ENCODE results near the gene IL17RE.

Gene IL17RE

DNA sequence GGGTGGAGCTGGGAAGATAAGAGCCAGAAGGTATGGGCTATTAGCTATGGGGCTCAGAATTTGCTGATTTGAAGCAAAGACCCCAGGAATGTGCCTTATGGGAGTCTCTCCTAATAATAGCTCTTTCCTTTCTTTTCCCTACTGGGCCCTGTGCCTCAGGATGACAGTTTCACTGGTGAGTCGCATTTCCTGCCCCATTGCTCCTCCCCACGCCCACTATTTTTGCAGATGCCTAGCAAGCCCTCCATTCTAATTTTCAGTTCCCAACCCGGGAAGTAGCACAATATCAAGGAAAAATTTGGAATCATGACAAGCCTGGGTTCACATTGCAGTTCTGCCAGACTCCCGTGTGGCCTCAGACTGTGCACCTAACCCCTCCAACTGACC is 583 bp downstream of the IL17RE start:
- no peak for DNase-seq (ENCODE audit: low read depth in 2 of 2)

DNA sequence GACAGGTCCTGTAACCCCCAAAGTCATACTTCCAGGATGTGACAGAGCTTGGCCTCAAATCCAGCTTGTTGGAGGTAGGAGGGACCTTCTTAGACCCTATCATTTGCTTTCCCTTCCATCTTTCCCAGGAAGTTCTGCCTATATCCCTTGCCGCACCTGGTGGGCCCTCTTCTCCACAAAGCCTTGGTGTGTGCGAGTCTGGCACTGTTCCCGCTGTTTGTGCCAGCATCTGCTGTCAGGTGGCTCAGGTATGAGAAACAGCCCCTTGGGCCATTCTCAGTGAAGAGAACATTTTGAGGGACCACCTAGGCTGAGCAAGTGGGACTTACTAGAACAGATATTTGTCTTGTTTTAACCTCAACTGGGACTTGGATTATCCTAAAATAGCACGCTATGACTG is 1.3 kb downstream of the IL17RE start:
- DNase-seq (ENCODE audit: low read depth in 2 of 2), result no peak

DNA sequence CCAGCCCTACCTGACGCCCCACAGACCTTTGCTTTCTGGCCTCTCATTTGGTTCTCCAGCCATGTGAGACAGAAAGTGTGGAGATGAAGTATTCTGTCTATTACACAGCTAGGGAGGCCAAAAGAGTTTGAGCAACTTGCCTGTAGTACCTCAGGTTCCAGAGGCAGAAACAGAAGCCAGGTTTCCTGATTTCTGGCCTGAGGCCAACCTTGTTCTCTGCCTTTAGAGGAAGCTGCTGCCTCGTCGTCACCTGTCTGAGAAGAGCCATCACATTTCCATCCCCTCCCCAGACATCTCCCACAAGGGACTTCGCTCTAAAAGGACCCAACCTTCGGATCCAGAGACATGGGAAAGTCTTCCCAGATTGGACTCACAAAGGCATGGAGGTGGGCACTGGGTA is 3.8 kb downstream of the IL17RE start:
- DNase-seq (ENCODE audit: low read depth in 2 of 2), result no peak

DNA sequence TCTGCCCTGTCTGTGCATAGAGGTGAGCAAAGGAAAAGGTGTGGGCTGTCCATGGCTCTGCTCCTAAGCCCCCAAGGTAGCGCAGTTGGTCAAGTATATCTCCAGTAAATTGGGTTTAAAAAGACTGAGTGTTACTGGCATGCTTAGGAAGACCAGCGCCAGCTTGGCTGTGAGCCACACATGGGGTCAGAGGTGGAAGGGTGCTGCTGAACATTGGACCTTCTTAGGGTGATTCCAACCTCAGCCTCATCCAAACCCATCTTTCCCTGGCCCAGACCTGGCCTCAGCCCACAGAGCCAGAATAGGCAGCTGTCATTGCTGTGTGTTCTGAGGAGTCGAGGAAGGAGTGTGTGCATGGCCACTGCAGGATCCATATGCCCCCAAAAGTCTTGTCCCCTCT is 5.6 kb downstream of the IL17RE start:
- no peak for DNase-seq (ENCODE audit: low read depth in 2 of 2)

- DNase-seq (ENCODE audit: low read depth in 2 of 2), result no peak
Observed at GRCh38 chr3:9909221-9910013, 6.8 kb downstream of the IL17RE start.

DNA sequence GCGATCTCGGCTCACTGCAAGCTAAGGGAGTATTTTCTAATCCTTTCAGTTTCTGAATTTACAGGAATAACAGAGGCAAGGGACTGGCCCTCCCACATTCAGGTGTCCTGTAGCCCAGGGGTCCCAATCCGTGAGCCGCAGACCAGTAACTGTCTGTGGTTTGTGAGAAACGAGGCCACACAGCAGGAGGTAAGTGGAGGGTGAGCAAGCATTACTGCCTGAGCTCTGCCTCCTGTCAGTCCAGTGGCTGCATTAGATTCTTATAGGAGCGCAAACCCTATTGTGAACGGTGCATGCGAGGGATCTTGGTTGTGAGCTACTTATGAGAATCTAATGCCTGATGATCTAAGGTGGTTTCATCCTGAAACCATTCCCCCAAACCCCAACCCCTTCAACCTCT is 9.2 kb downstream of the IL17RE start:
- no peak for DNase-seq (ENCODE audit: low read depth in 2 of 2)

DNA sequence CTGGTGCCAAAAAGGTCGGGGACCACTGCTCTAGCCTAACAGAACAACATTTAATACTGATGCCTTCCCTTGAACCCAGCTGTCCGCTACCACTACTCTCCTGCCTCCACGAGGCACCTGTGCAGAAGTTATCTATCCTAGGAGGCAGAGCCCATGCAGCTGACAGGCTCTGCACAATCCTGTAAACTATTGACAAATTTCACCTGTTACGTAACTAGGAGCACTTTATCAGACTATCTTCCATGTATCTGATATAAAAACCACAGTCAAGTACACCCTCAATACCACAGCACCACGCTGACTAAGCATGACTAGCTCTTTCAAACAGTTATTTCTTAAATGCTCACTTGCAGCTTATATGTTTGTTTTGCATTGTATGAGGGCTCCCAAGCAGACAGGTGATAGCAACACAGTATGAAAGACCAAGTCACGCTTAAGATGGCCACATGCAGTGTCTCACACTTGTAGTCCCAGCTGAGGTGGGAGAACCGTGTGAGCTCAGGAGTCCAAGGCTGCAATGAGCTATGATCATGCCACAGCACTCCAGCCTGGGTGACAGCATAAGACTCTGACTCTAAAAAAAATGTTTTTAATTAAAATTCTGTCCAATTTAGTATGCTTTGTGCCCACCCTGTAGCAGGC is 9.8 kb downstream of the IL17RE start:
- no peak for DNase-seq (ENCODE audit: low read depth in 2 of 2)

GRCh38 chr3:9913601-9914000 is 11.0 kb downstream of the IL17RE start:
- DNase-seq (ENCODE audit: low read depth in 2 of 2), result no peak

GRCh38 chr3:9914011-9914410 is 11.4 kb downstream of the IL17RE start:
- no peak for DNase-seq (ENCODE audit: low read depth in 2 of 2)

- no peak for DNase-seq (ENCODE audit: low read depth in 2 of 2)
Observed at GRCh38 chr3:9914559-9915253, 12.1 kb downstream of the IL17RE start.

- DNase-seq (ENCODE audit: low read depth in 2 of 2), result peak in 1 of 2 donors; percentile 26
Observed at GRCh38 chr3:9915254-9916141, 12.8 kb downstream of the IL17RE start.

DNA sequence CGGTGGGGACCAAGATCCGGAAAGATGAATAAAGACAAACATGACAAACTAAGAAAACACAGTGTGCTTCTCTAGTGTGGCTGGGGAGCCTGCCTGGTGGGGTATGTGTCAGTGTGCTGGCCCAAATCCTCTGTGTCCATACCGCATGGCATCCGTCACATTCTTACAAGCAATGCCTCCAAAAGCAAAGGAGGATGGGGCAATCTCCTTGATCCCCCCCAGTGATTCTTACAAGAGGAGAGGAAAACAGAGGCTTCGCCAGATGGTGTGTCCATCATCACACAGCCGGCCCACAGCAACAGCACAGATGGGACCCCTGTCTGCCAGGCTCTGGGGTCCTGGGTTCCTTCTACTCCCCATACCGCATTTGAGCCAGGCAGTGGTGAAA is 13.7 kb downstream of the IL17RE start:
- DNase-seq (ENCODE audit: low read depth in 2 of 2), result no peak

DNA sequence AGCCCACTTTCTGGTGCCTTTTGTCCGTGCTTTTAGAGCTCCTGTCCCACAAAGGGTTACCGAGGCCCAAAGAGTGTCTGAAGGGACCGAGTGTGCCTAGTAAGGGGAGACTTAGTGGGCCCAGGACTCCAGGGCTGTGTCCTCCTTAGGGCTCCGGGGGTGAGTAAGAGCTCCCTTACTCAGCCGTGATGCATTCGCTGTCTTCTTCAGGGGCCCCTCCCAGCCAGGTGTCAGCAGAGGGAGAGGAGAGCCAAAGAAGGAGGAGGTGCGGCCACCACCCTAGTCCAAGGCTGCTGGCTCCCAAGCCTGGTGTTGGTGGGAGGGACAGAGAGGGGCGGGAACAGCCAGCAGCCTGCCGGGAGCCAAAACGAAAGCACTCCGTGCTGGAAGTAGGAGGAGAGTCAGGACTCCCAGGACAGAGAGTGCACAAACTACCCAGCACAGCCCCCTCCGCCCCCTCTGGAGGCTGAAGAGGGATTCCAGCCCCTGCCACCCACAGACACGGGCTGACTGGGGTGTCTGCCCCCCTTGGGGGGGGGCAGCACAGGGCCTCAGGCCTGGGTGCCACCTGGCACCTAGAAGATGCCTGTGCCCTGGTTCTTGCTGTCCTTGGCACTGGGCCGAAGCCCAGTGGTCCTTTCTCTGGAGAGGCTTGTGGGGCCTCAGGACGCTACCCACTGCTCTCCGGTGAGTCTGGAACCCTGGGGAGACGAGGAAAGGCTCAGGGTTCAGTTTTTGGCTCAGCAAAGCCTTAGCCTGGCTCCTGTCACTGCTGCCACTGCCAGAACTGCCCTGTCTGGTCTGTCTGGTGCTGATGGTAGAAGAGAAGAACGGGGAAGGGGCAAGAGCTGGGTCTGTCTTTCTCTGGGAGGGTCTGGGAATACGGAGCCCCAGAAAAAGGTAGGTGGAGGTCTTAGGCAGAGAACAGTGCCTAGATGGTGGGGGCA is 14.4 kb downstream of the IL17RE start, which contains the start of gene IL17RC:
Gene IL17RC, plus strand, starts transcription at position 365 of the 947 bp plus-strand sequence. Its CDS starts 218 bp downstream, at position 583.
- peak in 1 of 2 donors; percentile 31 for DNase-seq (ENCODE audit: low read depth in 2 of 2)

GRCh38 chr3:9917820-9918219 is 15.2 kb downstream of the IL17RE start:
- DNase-seq (ENCODE audit: low read depth in 2 of 2), result no peak

- no peak for DNase-seq (ENCODE audit: low read depth in 2 of 2)
Observed at GRCh38 chr3:9918261-9919038, 15.8 kb downstream of the IL17RE start.

DNA sequence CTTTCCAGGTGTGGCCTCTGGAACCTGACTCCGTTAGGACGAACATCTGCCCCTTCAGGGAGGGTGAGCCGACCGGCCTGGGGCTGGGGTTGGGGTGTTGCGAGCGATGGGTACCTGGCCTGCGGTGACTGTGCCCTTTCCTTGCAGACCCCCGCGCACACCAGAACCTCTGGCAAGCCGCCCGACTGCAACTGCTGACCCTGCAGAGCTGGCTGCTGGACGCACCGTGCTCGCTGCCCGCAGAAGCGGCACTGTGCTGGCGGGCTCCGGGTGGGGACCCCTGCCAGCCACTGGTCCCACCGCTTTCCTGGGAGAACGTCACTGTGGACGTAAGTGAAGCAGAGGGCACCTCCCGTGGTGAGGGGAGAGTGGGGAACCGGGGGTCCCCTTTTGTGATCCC is 25.5 kb downstream of the IL17RE start:
- DNase-seq (ENCODE audit: low read depth in 2 of 2), result no peak

DNA sequence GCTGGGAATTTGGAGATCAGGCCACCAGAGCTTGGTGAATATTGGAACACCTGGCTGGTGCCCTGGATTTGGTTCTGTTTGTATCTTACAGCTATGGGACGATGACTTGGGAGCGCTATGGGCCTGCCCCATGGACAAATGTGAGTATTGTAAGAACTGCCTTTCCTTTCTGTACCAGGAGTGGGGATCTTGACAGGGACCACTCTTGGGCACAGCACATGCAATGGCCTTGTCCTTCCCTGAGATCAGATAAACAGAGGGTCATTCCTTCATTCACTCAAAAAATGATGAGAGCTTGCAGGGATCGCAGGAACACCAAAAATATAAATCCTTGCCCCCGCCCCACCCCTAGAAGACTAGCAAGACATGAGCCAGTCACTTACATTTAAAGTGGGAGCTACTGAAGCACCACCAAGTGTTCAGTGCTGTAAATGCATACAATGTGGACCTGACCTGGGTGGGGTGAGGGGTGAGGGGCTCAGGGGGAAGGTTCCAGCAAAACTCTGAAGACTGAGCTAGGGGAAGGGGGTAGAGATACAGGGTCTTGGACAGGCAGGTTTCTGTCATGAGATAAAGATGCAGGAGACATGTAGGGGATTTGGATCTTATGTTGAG is 28.3 kb downstream of the IL17RE start:
- DNase-seq (ENCODE audit: low read depth in 2 of 2), result no peak

DNA sequence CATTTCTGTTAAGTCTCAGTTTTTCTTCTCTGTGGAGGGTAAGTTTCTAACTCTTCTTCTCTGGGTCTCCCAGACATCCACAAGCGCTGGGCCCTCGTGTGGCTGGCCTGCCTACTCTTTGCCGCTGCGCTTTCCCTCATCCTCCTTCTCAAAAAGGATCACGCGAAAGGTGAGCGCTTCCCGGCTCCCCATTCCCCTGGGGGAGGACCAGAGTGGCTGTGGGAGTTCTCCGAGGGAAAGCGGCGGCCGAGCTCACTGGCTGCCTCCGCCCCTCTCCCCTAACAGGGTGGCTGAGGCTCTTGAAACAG is 29.8 kb downstream of the IL17RE start:
- DNase-seq (ENCODE audit: low read depth in 2 of 2), result no peak

- peak; percentile 81 to 87 for DNase-seq (ENCODE audit: low read depth in 2 of 2)
Observed at GRCh38 chr3:9932843-9933560, 30.4 kb downstream of the IL17RE start.

Data from stimulated activated CD4-positive, alpha-beta T cell treated with anti-CD3 and anti-CD28 coated beads, Interleukin-4, amount 100 ng/mL, for 48 hours (primary cell).